ENCODE measurements around the gene HIPK2. TPM values are rescaled to one million over a fixed set of nuclear protein-coding genes. Genes with fewer than 3 reads are reported as not detected.

Gene HIPK2
- polyA plus RNA-seq, 3 donors, result 1.6 to 12.1 (median 3.0) TPM

DNA sequence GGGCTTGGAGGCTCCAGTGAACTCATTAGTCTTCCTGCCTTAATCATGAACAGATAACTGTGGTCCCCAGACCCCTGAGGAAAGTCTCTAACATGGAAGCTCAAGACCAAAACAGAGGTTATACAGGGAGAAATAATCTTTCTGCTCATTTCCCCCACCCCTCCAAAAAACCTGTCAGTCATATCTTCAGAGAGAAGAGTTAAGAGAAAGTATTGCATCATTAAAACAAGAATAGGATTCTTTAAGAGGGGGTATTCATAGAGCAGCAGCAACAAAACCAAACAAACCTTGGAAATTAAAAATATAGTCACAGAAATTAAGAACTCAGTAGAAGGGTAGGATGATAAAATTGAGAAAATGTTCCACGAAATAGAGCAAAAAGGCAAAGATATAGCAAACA lies 246.7 kb downstream of the HIPK2 start:
- Histone ChIP-seq H3K9me3 (replicated peaks in 1 of 2; ENCODE audit: control insufficient read depth in 1 of 2, insufficient read depth in 1 of 2, low read length in 2 of 2) (no peaks in the 10 kb centered on the region), H3K4me3 (replicated peaks in 1 of 3; ENCODE audit: low read depth in 2 of 3, low read length in 3 of 3) (no peak overlapping the region), H3K27me3 (ENCODE audit: control insufficient read depth in 2 of 2, insufficient read depth in 2 of 2, low read length in 2 of 2) (peaks cover 0 to 5% of the 10 kb centered on the region in 2 donors), H3K4me2 (replicated peaks; ENCODE audit: extremely low read depth, low read length, poor library complexity, severe bottlenecking) (no peak overlapping the region), H3K9ac (ENCODE audit: insufficient read depth, low read length, poor library complexity, severe bottlenecking) (no peak overlapping the region), H3K4me1 (ENCODE audit: control insufficient read depth in 1 of 2, insufficient read depth in 2 of 2, low read length in 2 of 2) (no peaks in the 10 kb centered on the region), H3K79me2 (ENCODE audit: insufficient read depth, low read length) (no peaks in the 10 kb centered on the region), H3K27ac (ENCODE audit: low read depth in 1 of 2, low read length in 2 of 2) (no peak overlapping the region), H3K36me3 (replicated peaks in 1 of 2; ENCODE audit: control insufficient read depth in 1 of 2, insufficient read depth in 2 of 2, low read length in 2 of 2) (no peaks in the 10 kb centered on the region), H2AFZ (ENCODE audit: insufficient read depth, low read depth, low read length, poor library complexity, severe bottlenecking) (no peak overlapping the region), H4K20me1 (ENCODE audit: insufficient read depth, low read length) (no peaks in the 10 kb centered on the region)
- Mint-ChIP-seq H3K36me3 (no peaks in the 10 kb centered on the region), H3K9me3 (peaks cover 0 to 8% (median 2%) of the 10 kb centered on the region in 7 donors), H3K27me3 (ENCODE audit: low read depth in 3 of 3) (peaks cover 9 to 11% (median 10%) of the 10 kb centered on the region in 3 donors), H3K4me1 (peaks cover 17% of the 10 kb centered on the region), H3K27ac (no peak overlapping the region), H3K4me3 (no peak overlapping the region)
- no CpG with 5 or more reads among the region's 1 CpG for WGBS (ENCODE audit: insufficient coverage)
- intact Hi-C loops (cut with micrococcal nuclease), result no loop called here
- no peak for DNase-seq
- TF ChIP-seq, protein P1, sequence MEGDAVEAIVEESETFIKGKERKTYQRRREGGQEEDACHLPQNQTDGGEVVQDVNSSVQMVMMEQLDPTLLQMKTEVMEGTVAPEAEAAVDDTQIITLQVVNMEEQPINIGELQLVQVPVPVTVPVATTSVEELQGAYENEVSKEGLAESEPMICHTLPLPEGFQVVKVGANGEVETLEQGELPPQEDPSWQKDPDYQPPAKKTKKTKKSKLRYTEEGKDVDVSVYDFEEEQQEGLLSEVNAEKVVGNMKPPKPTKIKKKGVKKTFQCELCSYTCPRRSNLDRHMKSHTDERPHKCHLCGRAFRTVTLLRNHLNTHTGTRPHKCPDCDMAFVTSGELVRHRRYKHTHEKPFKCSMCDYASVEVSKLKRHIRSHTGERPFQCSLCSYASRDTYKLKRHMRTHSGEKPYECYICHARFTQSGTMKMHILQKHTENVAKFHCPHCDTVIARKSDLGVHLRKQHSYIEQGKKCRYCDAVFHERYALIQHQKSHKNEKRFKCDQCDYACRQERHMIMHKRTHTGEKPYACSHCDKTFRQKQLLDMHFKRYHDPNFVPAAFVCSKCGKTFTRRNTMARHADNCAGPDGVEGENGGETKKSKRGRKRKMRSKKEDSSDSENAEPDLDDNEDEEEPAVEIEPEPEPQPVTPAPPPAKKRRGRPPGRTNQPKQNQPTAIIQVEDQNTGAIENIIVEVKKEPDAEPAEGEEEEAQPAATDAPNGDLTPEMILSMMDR (IDR thresholded peaks at IDR 0.05), result no peak

DNA sequence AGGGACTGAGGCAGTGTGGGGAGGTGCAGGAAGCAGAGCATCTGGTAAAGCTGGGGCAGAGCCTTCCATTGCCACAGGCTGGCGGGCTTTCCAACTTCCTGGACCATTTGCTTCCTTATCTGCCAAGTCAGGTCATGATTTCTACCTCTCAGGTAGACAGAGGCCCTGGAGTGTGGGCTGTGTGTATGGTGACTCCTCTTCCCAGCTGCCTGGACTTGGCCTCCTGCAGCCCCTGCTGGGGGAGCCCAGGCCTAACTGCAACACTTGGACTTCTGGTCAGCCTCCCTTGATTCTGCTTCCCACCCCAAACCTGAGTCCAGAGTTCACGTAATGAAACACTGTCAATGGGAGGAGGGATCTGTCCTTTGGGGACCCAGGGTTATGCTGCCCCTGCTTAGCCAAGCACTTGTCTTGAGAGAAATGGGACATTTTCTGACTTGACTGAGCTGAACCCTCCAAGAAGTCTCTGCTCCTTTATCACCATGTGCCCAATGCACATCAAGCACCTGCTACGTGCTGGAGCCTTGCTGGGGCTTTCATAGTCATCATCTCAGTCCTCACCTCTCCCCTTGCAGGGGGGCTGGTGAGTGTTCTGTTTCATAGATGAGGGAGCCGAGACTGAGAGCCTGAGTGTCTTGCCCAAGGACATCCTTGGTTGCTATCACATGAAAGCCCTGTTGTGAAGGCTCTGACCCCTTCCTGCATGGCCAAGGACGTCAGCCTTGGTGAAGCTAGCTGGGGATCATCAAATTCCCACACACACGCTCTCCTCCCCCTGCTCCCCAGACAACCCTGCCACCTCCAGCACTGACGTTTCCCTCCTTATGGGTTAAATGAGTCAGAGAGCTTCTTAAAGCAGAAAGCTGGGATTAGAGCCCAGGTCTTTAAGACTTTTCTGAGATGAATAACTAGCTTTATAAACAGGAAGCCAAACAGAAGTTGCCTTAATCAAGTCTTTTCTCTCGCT lies 250.9 kb downstream of the HIPK2 start:
- H3K27me3 ChIP-seq (ENCODE audit: control insufficient read depth in 2 of 2, insufficient read depth in 2 of 2, low read length in 2 of 2), result peaks cover 14 to 41% of the 10 kb centered on the region in 2 donors
- H2AFZ ChIP-seq (ENCODE audit: insufficient read depth, low read depth, low read length, poor library complexity, severe bottlenecking), result no peak overlapping the region
- H3K27ac Mint-ChIP-seq, result no peak overlapping the region

More for the DNA sequence above, 250.9 kb downstream of the HIPK2 start:
- peaks cover 0 to 3% of the 10 kb centered on the region in 2 donors for H3K36me3 Mint-ChIP-seq
- H4K20me1 ChIP-seq (ENCODE audit: insufficient read depth, low read length), result no peaks in the 10 kb centered on the region
- no peaks in the 10 kb centered on the region for H3K79me2 ChIP-seq (ENCODE audit: insufficient read depth, low read length)
- no peak overlapping the region for H3K9ac ChIP-seq (ENCODE audit: insufficient read depth, low read length, poor library complexity, severe bottlenecking)
- H3K4me2 ChIP-seq (replicated peaks; ENCODE audit: extremely low read depth, low read length, poor library complexity, severe bottlenecking), result no peak overlapping the region
- intact Hi-C loops (cut with micrococcal nuclease), result no loop called here
- no peak overlapping the region for H3K27ac ChIP-seq (ENCODE audit: low read depth in 1 of 2, low read length in 2 of 2)
- no peak for DNase-seq
- H3K4me3 ChIP-seq (replicated peaks in 1 of 3; ENCODE audit: low read depth in 2 of 3, low read length in 3 of 3), result no peak overlapping the region
- H3K27me3 Mint-ChIP-seq (ENCODE audit: low read depth in 3 of 3), result peaks cover 30 to 48% (median 43%) of the 10 kb centered on the region in 3 donors
- H3K9me3 ChIP-seq (replicated peaks in 1 of 2; ENCODE audit: control insufficient read depth in 1 of 2, insufficient read depth in 1 of 2, low read length in 2 of 2), result peaks cover 0 to under 1% of the 10 kb centered on the region in 2 donors
- TF ChIP-seq, protein P1 (IDR thresholded peaks at IDR 0.05), result no peak
- 67% methylated on average over 2 of the region's 8 CpGs for WGBS (ENCODE audit: insufficient coverage)
- peaks cover 15% of the 10 kb centered on the region for H3K4me1 Mint-ChIP-seq
- H3K4me1 ChIP-seq (ENCODE audit: control insufficient read depth in 1 of 2, insufficient read depth in 2 of 2, low read length in 2 of 2), result no peaks in the 10 kb centered on the region
- H3K4me3 Mint-ChIP-seq, result no peak overlapping the region
- H3K36me3 ChIP-seq (replicated peaks in 1 of 2; ENCODE audit: control insufficient read depth in 1 of 2, insufficient read depth in 2 of 2, low read length in 2 of 2), result no peaks in the 10 kb centered on the region
- H3K9me3 Mint-ChIP-seq, result peaks cover 3 to 28% (median 13%) of the 10 kb centered on the region in 7 donors

Measured in CD14-positive monocyte (primary cell).